Spleen (tissue), 11 donors: Measurements from ENCODE around the gene IVL. TPM values are rescaled to one million over a fixed set of nuclear protein-coding genes. Genes with fewer than 3 reads are reported as not detected.

Experiments
- DNase-seq: peaks from one replicate; pipeline ENCODE4 v3.0.0-alpha.2; 2020
- H3K27ac ChIP-seq, 8 donors: fragments of 200-600 bp; sonication (generic) in 7 of 8; 1 replicate in 4 of 8; 2 replicates in 4 of 8; pipeline versions ENCODE4 v1.5.0 to v1.8.0; 2016 to 2021; ENCODE audit warnings: inconsistent platforms in 4 of 8, mild to moderate bottlenecking in 4 of 8, moderate library complexity in 1 of 8
- H3K27me3 ChIP-seq, 7 donors: fragments of 200-600 bp; sonication (generic) in 6 of 7; replicated peaks in 1 of 7; 1 replicate in 4 of 7; 2 replicates in 3 of 7; pipeline versions ENCODE4 v1.5.0 to v1.8.0; 2016 to 2021; ENCODE audit warnings: inconsistent platforms in 3 of 7, mild to moderate bottlenecking in 1 of 7
- H3K36me3 ChIP-seq, 6 donors: fragments of 200-600 bp; sonication (generic) in 5 of 6; 1 replicate in 4 of 6; 2 replicates in 2 of 6; pipeline versions ENCODE4 v1.5.0 to v1.8.0; 2016 to 2021; ENCODE audit warnings: inconsistent platforms in 2 of 6
- H3K4me1 ChIP-seq, 6 donors: fragments of 200-600 bp; sonication (generic) in 5 of 6; 1 replicate in 3 of 6; 2 replicates in 3 of 6; pipeline versions ENCODE4 v1.5.0 to v1.8.0; 2016 to 2021; ENCODE audit warnings: inconsistent platforms in 3 of 6
- H3K4me3 ChIP-seq, 8 donors: fragments of 200-600 bp; sonication (generic) in 7 of 8; 1 replicate in 4 of 8; 2 replicates in 4 of 8; pipeline versions ENCODE4 v1.5.0 to v1.8.0; 2016 to 2021; ENCODE audit warnings: inconsistent platforms in 4 of 8, mild to moderate bottlenecking in 4 of 8, moderate library complexity in 2 of 8
- H3K9me3 ChIP-seq, 8 donors: fragments of 200-600 bp; sonication (generic) in 7 of 8; 1 replicate in 4 of 8; 2 replicates in 4 of 8; pipeline versions ENCODE4 v1.5.0 to v1.8.0; 2016 to 2021; ENCODE audit warnings: inconsistent platforms in 4 of 8
- POLR2A ChIP-seq, 3 donors: fragments of 450-650 bp; IDR thresholded peaks; one replicate each; pipeline ENCODE4 v1.5.1; 2017; ENCODE audit warnings: antibody characterized with exemption in 3 of 3, mild to moderate bottlenecking in 1 of 3
- POLR2AphosphoS5 ChIP-seq, 3 donors: sonication (generic); formaldehyde crosslinking; IDR thresholded peaks; one replicate each; pipeline ENCODE4 v1.5.1; 2017; ENCODE audit warnings: antibody characterized with exemption in 3 of 3
- WGBS, 5 donors: extraction: QIAGEN DNeasy Blood & Tissue Kit in 3 of 5; methylation state at CpG; one replicate each; pipeline versions ENCODE4 v1.1.5 to v1.1.7; 2013 to 2018; 5-methylcytosine and 5-hydroxymethylcytosine counted together
- intact Hi-C: fragments of 100-400 bp; cut with DNase I; formaldehyde crosslinking; loops from one replicate; pipeline ENCODE4 v1.15.0; 2023; ENCODE audit warnings: low total_unique reads
- polyA plus RNA-seq, 3 donors: library from polyadenylated mRNA; stranded (reverse); fragments of 200-250 nt; gene quantifications; one replicate each; pipeline ENCODE4 v1.2.1, GENCODE V29; 2013
- total RNA-seq, 7 donors: library from RNA; depleted of rRNA in 3 of 7; stranded (reverse); fragments of >200 nt in 3 of 7; fragmentation: NEBNext Ultra II Directional in 4 of 7; extraction: Animal tissue kit (Norgen Biotek cat#: 25700) in 4 of 7; gene quantifications; one replicate each; pipeline versions ENCODE4 v1.1.0 to v1.2.1, GENCODE V29; 2016 to 2021
- TF ChIP-seq, protein P1 (sequence below), 11 experiments: fragments of 200-600 bp in 7 of 11; fragments of 450-650 bp in 4 of 11; sonication (generic) in 4 of 11; IDR thresholded peaks in 8 of 11; conservative IDR thresholded peaks in 3 of 11; 1 replicate in 7 of 11; 2 replicates in 4 of 11; pipeline versions ENCODE4 v1.4.0 to v1.8.0; 2016 to 2021; ENCODE audit warnings: antibody characterized with exemption in 11 of 11, inconsistent platforms in 4 of 11, mild to moderate bottlenecking in 1 of 11
- donor health status: healthy with polysubstance abuse.
- donor health status: DM: no; HTN: no; CAD: no; lungs with moderate emphysema.
- donor health status: DM: no; HTN: no; CAD: no.
- donor health status: Bipolar disorder and iron deficiency.
- donor health status: healthy.
- donor health status: DM: no; HTN: no; CAD: no.
- donor health status: DM: yes; HTN: yes; CAD: no.

IVL gene
- total and polyA plus RNA-seq, 10 donors = 0.04 to 0.05 TPM; not detected in 8

GRCh38 chr1:152878042-152878441 lies 30.3 kb upstream of the IVL start, which contains the start of gene SMCP:
TSS of gene SMCP (plus strand) at chr1:152878322. CDS start at chr1:152884423, 6,101 bp downstream.
- TF ChIP-seq POLR2A (IDR thresholded peaks at IDR 0.05) = no peak
- Histone ChIP-seq H3K27ac (no peak within 1 kb of the TSS), H3K27me3 (peaks cover 0 to 15% (median 0%) of the 10 kb centered on the region in 7 donors), H3K9me3 (no peaks in the 10 kb centered on the region), H3K36me3 (no peaks in the 10 kb centered on the region), H3K4me1 (no peaks in the 10 kb centered on the region), H3K4me3 (no peak within 1 kb of the TSS)
- intact Hi-C loops = loop anchor here (5.0 kb wide), 1 partner anchor 349 kb away; no protein-coding TSS in a partner anchor
- 0 to 28% (median 4%) methylated on average over 1 of the region's 1 CpG for WGBS, 5 donors
- DNase-seq = no peak

GRCh38 chr1:152879559-152880198 lies 28.7 kb upstream of the IVL start:
- intact Hi-C loops = loop anchor here (5.0 kb wide), 1 partner anchor 348 kb away; no protein-coding TSS in a partner anchor
- TF ChIP-seq POLR2A (IDR thresholded peaks at IDR 0.05) (no peak), POLR2AphosphoS5 (IDR thresholded peaks at IDR 0.05) (no peak)
- TF ChIP-seq, protein P1, sequence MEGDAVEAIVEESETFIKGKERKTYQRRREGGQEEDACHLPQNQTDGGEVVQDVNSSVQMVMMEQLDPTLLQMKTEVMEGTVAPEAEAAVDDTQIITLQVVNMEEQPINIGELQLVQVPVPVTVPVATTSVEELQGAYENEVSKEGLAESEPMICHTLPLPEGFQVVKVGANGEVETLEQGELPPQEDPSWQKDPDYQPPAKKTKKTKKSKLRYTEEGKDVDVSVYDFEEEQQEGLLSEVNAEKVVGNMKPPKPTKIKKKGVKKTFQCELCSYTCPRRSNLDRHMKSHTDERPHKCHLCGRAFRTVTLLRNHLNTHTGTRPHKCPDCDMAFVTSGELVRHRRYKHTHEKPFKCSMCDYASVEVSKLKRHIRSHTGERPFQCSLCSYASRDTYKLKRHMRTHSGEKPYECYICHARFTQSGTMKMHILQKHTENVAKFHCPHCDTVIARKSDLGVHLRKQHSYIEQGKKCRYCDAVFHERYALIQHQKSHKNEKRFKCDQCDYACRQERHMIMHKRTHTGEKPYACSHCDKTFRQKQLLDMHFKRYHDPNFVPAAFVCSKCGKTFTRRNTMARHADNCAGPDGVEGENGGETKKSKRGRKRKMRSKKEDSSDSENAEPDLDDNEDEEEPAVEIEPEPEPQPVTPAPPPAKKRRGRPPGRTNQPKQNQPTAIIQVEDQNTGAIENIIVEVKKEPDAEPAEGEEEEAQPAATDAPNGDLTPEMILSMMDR (IDR thresholded peaks at IDR 0.05 in 8 of 11, conservative IDR thresholded peaks at IDR 0.05 in 3 of 11) = no peak
- no peaks in the 10 kb centered on the region for H3K4me1 ChIP-seq
- no peak for DNase-seq
- H3K4me3 ChIP-seq = no peak overlapping the region
- H3K27ac ChIP-seq = no peak overlapping the region
- peaks cover 0 to 5% (median 0%) of the 10 kb centered on the region in 7 donors for H3K27me3 ChIP-seq
- H3K36me3 ChIP-seq = no peaks in the 10 kb centered on the region
- H3K9me3 ChIP-seq = no peaks in the 10 kb centered on the region

- no peaks in the 10 kb centered on the region for H3K27me3 ChIP-seq
- WGBS, 5 donors = 56 to 76% (median 68%) methylated on average over 4 of the region's 4 CpGs
- no peaks in the 10 kb centered on the region for H3K36me3 ChIP-seq
- H3K27ac ChIP-seq = no peak overlapping the region
- no peak for DNase-seq
- TF ChIP-seq POLR2A (IDR thresholded peaks at IDR 0.05) (no peak), POLR2AphosphoS5 (IDR thresholded peaks at IDR 0.05) (no peak)
- TF ChIP-seq, protein P1 (IDR thresholded peaks at IDR 0.05 in 8 of 11, conservative IDR thresholded peaks at IDR 0.05 in 3 of 11) = no peak
- intact Hi-C loops = no loop called here
- H3K4me3 ChIP-seq = no peak overlapping the region
- no peaks in the 10 kb centered on the region for H3K4me1 ChIP-seq
- no peaks in the 10 kb centered on the region for H3K9me3 ChIP-seq
These were observed 28.0 kb upstream of the IVL start for GRCh38 chr1:152880316-152880715.

- no peak overlapping the region for H3K27ac ChIP-seq
- no peak overlapping the region for H3K4me3 ChIP-seq
- 64 to 82% (median 72%) methylated on average over 5 of the region's 5 CpGs for WGBS, 5 donors
- DNase-seq = no peak
- TF ChIP-seq POLR2AphosphoS5 (IDR thresholded peaks at IDR 0.05) = no peak
- no peak for TF ChIP-seq POLR2A (IDR thresholded peaks at IDR 0.05)
- TF ChIP-seq, protein P1 (IDR thresholded peaks at IDR 0.05 in 8 of 11, conservative IDR thresholded peaks at IDR 0.05 in 3 of 11) = no peak
- H3K4me1 ChIP-seq = no peaks in the 10 kb centered on the region
- H3K27me3 ChIP-seq = no peaks in the 10 kb centered on the region
- H3K36me3 ChIP-seq = no peaks in the 10 kb centered on the region
- no peaks in the 10 kb centered on the region for H3K9me3 ChIP-seq
- intact Hi-C loops = no loop called here
These were observed 27.4 kb upstream of the IVL start for GRCh38 chr1:152880907-152881306.
